HEK293T (cell line): Measurements from ENCODE around the gene NPDC1.

ENCODE experiments used
- ARNT ChIP-seq: fragments of 450-650 bp; IDR thresholded peaks from 2 replicates; pipeline ENCODE4 v1.6.1; 2017; ENCODE audit warnings: mild to moderate bottlenecking
- BHLHE40 ChIP-seq: fragments of 450-650 bp; IDR thresholded peaks from 2 replicates; pipeline ENCODE4 v1.6.1; 2016; ENCODE audit warnings: mild to moderate bottlenecking, moderate library complexity, borderline replicate concordance
- FOXM1 ChIP-seq: fragments of 450-650 bp; IDR thresholded peaks from 2 replicates; pipeline ENCODE4 v1.6.1; 2017; ENCODE audit warnings: mild to moderate bottlenecking, borderline replicate concordance
- NFRKB ChIP-seq: fragments of 450-650 bp; IDR thresholded peaks from 2 replicates; pipeline ENCODE4 v1.6.1; 2016; ENCODE audit warnings: mild to moderate bottlenecking, moderate library complexity
- SP1 ChIP-seq: fragments of 450-650 bp; IDR thresholded peaks from 2 replicates; pipeline ENCODE4 v1.6.1; 2017
- TF ChIP-seq, protein P1 (sequence below): fragments of 450-650 bp; IDR thresholded peaks from 2 replicates; pipeline ENCODE4 v1.6.1; 2016

DNA sequence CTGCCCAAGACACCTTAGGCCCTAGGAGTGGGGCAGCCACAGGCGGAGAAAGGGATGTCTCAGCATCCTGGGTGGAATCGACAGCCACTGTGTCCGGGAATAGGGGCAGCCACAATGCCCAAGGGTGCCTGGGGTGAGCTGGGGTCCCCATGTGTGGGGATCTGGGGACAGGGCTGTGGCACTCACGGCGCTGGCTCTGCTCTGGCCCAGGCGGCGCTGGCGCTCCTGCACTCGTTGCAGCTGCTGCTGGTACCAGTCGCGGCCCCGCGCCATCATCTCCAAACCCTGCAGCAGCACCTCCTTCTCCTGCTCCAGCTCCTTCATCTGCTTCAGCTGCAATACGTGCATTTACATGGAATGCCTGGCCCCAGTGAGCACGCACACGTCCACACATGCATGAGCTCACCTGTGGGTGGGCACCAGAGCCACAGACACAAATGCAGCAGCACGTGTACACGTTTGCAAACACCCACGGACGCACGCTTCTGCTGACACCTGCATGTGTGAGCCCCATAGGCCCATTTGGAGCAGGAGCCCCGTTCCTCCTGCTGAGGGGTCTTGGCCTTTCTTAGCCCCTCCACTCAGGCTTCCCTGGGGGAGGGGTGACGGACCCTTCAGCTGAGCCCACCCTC, 19.5 kb upstream of the NPDC1 start:
- TF ChIP-seq ARNT (no peak), BHLHE40 (no peak), NFRKB (no peak), SP1 (no peak), FOXM1 (no peak)
- TF ChIP-seq, protein P1, sequence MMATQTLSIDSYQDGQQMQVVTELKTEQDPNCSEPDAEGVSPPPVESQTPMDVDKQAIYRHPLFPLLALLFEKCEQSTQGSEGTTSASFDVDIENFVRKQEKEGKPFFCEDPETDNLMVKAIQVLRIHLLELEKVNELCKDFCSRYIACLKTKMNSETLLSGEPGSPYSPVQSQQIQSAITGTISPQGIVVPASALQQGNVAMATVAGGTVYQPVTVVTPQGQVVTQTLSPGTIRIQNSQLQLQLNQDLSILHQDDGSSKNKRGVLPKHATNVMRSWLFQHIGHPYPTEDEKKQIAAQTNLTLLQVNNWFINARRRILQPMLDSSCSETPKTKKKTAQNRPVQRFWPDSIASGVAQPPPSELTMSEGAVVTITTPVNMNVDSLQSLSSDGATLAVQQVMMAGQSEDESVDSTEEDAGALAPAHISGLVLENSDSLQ, result no peak
